Immature natural killer cell (primary cell): ENCODE results near the gene NCKAP5L. TPM values are rescaled to one million over a fixed set of nuclear protein-coding genes. Genes with fewer than 3 reads are reported as not detected.
"Not testable (repeated sequence)": the region's sequence is repeated elsewhere in the genome, so short reads cannot be mapped to it uniquely, and the experiment has no call there.

Experiments
- DNase-seq, 3 donors: peaks; one replicate each; pipeline ENCODE4 v3.0.0; 2022; ENCODE audit warnings: mixed read lengths in 1 of 3
- H3K27ac Mint-ChIP-seq, 6 donors: one replicate each; pipeline ENCODE4 v1.8.0; 2020; ENCODE audit warnings: mixed read lengths in 6 of 6, mild to moderate bottlenecking in 5 of 6, inconsistent platforms in 4 of 6, moderate library complexity in 3 of 6
- H3K27me3 Mint-ChIP-seq, 3 donors: one replicate each; pipeline ENCODE4 v1.8.0; 2020 to 2021; ENCODE audit warnings: low read depth in 3 of 3, mild to moderate bottlenecking in 3 of 3, mixed read lengths in 3 of 3, moderate library complexity in 3 of 3, inconsistent platforms in 1 of 3
- H3K36me3 Mint-ChIP-seq, 3 donors: one replicate each; pipeline ENCODE4 v1.8.0; 2020; ENCODE audit warnings: mixed read lengths in 3 of 3, inconsistent platforms in 2 of 3, mild to moderate bottlenecking in 2 of 3
- H3K4me1 Mint-ChIP-seq, 2 donors: one replicate each; pipeline ENCODE4 v1.8.0; 2020; ENCODE audit warnings: inconsistent platforms in 2 of 2, mild to moderate bottlenecking in 2 of 2, mixed read lengths in 2 of 2, moderate library complexity in 1 of 2
- H3K4me3 Mint-ChIP-seq, 5 donors: one replicate each; pipeline ENCODE4 v1.8.0; 2020; ENCODE audit warnings: mild to moderate bottlenecking in 5 of 5, mixed read lengths in 5 of 5, inconsistent platforms in 3 of 5, moderate library complexity in 3 of 5
- H3K9me3 Mint-ChIP-seq, 6 donors: one replicate each; pipeline ENCODE4 v1.8.0; 2020; ENCODE audit warnings: mild to moderate bottlenecking in 6 of 6, mixed read lengths in 6 of 6, inconsistent platforms in 4 of 6, moderate library complexity in 3 of 6
- polyA plus RNA-seq, 3 donors: library from polyadenylated mRNA; unstranded; fragments of 300-500 nt; fragmentation: Illumina TruSeq; gene quantifications; one replicate each; pipeline ENCODE4 v1.2.3, GENCODE V29; 2021

NCKAP5L gene
- polyA plus RNA-seq, 3 donors from 2014 or later, result 1.0 to 5.6 TPM; not detected in 1

DNA sequence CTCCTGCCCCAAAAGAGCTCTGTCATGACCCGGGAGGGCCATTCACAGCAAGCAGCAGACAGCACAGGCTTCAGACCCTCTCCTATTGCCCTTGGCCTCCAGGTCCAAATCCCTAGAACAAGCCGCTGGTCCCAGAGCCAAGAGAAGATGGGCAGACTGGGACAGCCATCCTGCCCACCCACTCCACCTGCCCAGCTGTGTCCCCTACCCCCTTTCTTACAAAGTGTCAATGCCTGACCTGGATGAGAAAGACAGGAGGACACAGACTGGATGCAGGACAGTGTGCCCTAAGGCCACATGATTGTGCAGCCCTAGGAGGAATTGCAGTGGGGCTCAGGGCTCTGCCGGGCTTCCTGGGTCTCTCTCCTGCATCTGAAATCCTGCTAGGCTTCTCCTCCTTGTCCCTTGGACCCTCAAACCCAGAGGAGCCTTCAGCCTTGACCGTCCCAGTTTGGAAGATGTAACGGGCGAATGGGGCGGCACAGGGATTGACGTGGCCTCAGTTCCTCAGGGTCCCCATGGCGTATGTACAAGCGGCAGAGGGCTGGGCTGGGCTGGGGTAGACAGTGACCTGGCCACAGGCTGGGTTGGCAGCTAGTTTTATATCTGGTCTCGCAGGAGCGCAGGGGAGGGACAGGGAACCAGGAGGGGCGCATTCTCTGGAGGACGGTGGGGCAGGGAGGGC is 41.7 kb upstream of the NCKAP5L start:
- H3K27me3 Mint-ChIP-seq, result peaks cover 0 to 7% (median 3%) of the 10 kb centered on the region in 3 donors
- H3K36me3 Mint-ChIP-seq, result no peaks in the 10 kb centered on the region
- H3K4me3 Mint-ChIP-seq, result no peak overlapping the region
- H3K27ac Mint-ChIP-seq, result no peak overlapping the region
- H3K9me3 Mint-ChIP-seq, result no peaks in the 10 kb centered on the region
- H3K4me1 Mint-ChIP-seq, result peaks cover 0 to 2% of the 10 kb centered on the region in 2 donors
- DNase-seq, result no peak

DNA sequence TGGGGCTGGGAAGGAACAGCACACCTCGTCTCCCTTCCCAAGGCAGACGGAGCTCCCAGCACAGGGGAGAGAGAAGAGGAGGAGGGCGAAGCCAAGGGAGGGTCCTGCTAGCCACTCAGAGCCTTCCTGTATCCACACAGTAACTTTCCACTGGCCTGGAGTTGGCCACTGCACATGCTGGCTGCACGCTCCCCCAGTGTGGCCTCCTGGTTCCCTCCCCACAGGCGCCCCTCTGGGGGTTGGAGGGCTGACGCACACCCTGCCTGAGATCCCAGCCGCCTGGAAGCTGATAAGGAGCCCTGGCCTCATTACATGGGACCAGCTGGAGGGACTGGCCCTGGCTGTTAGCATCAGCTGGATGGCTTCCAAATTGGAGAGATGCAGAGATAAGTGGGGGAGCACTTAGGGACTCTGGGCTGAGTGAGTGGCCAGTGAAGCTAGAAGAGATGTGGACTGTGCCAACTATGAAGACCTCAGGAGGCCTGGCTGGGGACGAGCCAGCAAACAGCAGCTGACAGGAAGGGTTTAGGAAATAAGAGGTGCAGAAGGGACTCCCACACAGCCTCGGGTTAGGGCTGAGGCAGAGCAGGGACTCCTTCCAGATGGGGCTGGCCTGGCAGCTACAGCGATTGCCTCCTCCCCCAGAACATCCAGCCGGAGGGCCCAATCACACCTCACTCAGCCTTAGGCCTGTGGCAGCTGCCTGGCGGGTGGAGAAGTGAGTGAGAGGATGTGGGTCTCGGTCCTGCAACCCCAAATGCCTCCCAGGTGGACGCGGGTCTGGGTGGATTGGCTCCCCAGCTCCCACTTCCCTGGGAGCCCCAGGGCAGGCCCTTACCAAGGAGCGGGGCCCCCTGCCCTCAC is 41.0 kb upstream of the NCKAP5L start:
- Mint-ChIP-seq H3K36me3 (no peaks in the 10 kb centered on the region), H3K9me3 (no peaks in the 10 kb centered on the region), H3K27ac (no peak overlapping the region), H3K27me3 (peaks cover 0 to 10% (median 3%) of the 10 kb centered on the region in 3 donors), H3K4me3 (no peak overlapping the region), H3K4me1 (peaks cover 0 to 2% of the 10 kb centered on the region in 2 donors)
- DNase-seq, result no peak

DNA sequence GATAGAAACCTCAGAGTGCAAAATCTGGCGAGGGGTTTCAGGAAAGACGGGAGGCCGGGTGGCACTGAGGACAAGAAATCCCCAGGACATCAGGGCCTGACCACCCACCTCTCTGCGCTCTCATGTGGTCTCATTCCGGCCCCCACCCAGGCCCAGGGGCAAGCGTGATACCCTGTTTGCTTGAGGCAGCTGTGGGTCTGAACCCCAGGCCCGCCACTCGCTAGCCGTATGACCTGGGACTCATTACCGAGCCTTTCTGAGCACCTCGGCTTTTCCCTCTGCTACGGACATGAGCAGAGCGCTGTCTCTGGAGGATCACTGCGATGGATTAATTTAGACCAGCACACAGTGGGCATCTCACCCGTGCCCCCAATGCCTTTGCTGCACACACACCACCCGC is 40.2 kb upstream of the NCKAP5L start:
- DNase-seq, result no peak
- no peaks in the 10 kb centered on the region for H3K9me3 Mint-ChIP-seq
- H3K4me1 Mint-ChIP-seq, result peaks cover 0 to 2% of the 10 kb centered on the region in 2 donors
- H3K36me3 Mint-ChIP-seq, result no peaks in the 10 kb centered on the region
- peaks cover 0 to 12% (median 3%) of the 10 kb centered on the region in 3 donors for H3K27me3 Mint-ChIP-seq
- H3K4me3 Mint-ChIP-seq, result no peak overlapping the region
- no peak overlapping the region for H3K27ac Mint-ChIP-seq

DNA sequence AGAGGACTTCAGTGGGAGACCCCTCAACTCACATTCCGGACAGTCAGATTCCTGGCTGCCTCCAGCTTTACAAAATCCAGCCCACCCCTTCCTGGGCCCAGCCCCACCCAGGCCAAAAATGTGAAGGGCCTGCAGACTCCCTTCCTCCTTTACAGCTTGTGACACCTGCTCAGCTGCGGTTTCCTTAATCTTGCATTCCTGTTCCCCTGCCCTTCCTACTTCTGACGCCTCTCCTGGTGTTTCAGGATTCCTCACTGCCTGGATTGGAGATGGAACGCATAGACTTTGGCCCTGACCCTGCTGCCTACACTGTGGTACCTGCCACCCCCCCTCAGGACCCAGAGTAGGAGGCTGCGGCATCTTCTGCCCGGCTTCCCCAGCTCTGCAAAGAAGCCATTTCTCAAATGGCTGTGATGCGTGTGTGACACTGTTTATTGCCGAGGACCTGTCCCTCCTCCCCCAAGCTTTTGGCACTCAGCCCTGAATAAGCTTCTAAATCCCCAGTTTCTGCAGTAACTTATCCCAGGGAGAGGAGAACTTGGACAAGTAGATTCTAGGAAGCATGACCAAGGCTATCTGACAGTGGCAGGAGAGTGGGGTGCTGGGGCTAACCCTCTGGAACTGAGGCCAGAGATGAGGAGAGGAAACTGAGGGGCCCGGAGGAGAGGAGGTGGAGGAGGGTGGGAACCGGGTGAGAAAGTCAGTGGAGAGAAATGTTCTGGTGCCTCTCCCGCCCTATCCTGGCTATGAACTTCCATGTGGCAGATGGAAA is 39.5 kb upstream of the NCKAP5L start:
- Mint-ChIP-seq H3K27ac (no peak overlapping the region), H3K4me3 (no peak overlapping the region), H3K36me3 (no peaks in the 10 kb centered on the region), H3K9me3 (no peaks in the 10 kb centered on the region), H3K27me3 (peaks cover 0 to 14% (median 3%) of the 10 kb centered on the region in 3 donors), H3K4me1 (peaks cover 0 to 2% of the 10 kb centered on the region in 2 donors)
- DNase-seq, result no peak

DNA sequence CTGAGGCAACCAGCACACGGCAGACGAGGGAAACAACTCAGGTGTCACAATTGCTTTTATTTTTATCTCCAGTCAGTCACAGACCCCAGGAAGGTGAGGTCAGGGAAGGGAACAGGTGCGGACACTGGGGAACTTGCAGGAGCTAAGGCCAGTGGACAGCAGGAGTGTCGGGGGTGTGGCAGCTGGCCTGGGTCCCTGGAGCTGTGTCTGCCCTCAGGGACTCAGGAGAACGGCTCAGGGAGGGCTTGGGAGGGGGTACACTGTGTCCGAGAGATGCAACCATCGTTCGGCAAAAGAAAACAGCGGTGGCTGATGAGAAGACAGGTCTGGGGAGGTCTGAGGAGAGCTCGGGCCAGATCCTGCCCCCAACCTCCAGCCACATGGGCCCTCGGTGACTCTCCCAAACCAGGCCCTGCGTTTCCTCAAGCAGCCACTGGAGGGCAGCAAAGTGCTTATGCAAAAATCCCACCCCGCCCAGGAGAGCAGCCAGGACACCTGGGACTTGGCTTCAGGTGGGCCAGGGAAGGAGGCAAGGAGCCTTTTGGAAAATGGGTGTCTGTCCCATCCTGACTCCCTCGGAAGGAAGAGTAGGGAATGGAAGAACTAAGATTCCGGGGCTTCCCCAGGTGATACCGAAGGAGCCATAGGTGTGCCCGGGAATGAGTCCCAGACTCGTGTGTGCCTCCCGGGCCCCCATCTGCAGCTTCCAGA is 38.8 kb upstream of the NCKAP5L start:
- DNase-seq, result peak; percentile 56 to 67 (median 67)
- Mint-ChIP-seq H3K9me3 (no peaks in the 10 kb centered on the region), H3K4me3 (no peak overlapping the region), H3K27ac (peak overlapping the region in 1 of 6 donors; percentile 17), H3K4me1 (peaks cover 0 to 2% of the 10 kb centered on the region in 2 donors), H3K36me3 (no peaks in the 10 kb centered on the region), H3K27me3 (peaks cover 0 to 14% (median 3%) of the 10 kb centered on the region in 3 donors)

DNA sequence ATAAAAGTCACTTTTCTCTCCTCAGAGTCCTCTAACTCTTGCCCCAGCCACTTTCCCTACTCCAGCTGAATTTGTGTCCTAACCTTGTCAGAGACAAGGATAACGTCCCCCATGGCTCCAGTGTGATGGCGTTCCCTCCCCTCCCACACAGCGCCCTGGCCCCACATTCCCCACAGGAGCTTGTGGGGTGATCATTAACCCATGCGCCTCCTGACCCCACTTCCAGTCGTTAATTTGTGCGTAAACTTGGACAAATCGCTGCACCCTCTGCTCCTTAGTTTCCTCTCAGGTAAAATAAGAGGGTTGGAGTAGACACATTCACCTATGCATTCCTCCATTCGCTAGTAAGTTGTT is 37.5 kb upstream of the NCKAP5L start:
- no peak overlapping the region for H3K4me3 Mint-ChIP-seq

DNA sequence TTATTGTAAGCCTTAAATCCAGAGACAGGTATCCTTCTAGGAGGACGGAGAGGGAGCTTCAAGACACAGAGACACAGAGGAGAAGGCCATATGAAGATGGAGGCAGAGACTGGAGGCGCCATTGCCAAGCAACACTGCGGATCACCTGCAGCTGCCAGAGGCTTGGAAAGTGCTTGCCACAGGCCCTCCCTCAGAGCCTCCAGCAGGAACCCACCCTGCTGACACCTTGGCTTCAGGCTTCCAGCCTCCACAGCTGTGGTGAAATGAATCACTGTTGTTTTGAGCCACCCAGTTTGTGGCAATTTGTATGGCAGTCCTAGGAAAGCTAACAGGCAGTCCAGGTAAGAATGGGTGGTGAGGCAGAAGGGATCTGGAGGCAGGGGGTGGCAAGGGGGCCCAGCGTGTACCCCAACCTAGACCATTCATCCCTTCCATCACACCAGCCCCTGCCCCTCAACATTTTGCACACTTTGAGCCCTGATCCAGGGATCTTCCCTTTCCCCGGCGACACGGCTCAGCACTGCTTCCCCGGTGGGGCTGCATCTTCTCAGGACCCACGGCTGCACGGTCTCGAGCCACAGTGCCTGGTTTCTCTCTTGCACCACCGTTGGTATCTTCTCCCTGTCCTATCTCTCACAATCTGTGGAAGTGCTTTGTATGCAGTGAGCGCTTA is 37.0 kb upstream of the NCKAP5L start:
- H3K4me3 Mint-ChIP-seq, result no peak overlapping the region
- H3K4me1 Mint-ChIP-seq, result peaks cover 0 to 2% of the 10 kb centered on the region in 2 donors
- DNase-seq, result no peak
- H3K27me3 Mint-ChIP-seq, result peaks cover 0 to 14% (median 3%) of the 10 kb centered on the region in 3 donors
- no peaks in the 10 kb centered on the region for H3K9me3 Mint-ChIP-seq
- H3K27ac Mint-ChIP-seq, result no peak overlapping the region
- no peaks in the 10 kb centered on the region for H3K36me3 Mint-ChIP-seq

More for the DNA sequence above, 37.5 kb upstream of the NCKAP5L start:
- peaks cover 0 to 2% of the 10 kb centered on the region in 2 donors for H3K4me1 Mint-ChIP-seq
- H3K27me3 Mint-ChIP-seq, result peaks cover 0 to 14% (median 3%) of the 10 kb centered on the region in 3 donors
- no peak for DNase-seq
- no peaks in the 10 kb centered on the region for H3K9me3 Mint-ChIP-seq
- H3K27ac Mint-ChIP-seq, result no peak overlapping the region
- no peaks in the 10 kb centered on the region for H3K36me3 Mint-ChIP-seq

DNA sequence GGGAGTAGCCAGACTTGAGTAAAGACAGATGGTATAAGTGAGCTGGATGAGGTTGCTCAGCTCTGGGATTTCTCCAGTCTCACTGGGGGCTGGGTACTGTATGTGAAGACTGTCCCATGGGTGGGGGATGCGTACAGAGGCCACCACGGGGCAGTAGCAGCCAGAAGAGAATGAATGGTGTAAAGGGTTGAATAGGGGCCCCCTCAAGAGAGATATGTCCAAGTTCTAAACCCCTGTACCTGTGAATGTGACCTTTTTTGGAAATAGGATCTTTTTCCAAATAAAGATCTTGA is 36.5 kb upstream of the NCKAP5L start:
- Mint-ChIP-seq H3K4me3 (no peak overlapping the region), H3K27me3 (peaks cover 0 to 14% (median 3%) of the 10 kb centered on the region in 3 donors), H3K27ac (no peak overlapping the region), H3K36me3 (no peaks in the 10 kb centered on the region), H3K4me1 (peaks cover 0 to 2% of the 10 kb centered on the region in 2 donors), H3K9me3 (no peaks in the 10 kb centered on the region)
- no peak for DNase-seq

DNA sequence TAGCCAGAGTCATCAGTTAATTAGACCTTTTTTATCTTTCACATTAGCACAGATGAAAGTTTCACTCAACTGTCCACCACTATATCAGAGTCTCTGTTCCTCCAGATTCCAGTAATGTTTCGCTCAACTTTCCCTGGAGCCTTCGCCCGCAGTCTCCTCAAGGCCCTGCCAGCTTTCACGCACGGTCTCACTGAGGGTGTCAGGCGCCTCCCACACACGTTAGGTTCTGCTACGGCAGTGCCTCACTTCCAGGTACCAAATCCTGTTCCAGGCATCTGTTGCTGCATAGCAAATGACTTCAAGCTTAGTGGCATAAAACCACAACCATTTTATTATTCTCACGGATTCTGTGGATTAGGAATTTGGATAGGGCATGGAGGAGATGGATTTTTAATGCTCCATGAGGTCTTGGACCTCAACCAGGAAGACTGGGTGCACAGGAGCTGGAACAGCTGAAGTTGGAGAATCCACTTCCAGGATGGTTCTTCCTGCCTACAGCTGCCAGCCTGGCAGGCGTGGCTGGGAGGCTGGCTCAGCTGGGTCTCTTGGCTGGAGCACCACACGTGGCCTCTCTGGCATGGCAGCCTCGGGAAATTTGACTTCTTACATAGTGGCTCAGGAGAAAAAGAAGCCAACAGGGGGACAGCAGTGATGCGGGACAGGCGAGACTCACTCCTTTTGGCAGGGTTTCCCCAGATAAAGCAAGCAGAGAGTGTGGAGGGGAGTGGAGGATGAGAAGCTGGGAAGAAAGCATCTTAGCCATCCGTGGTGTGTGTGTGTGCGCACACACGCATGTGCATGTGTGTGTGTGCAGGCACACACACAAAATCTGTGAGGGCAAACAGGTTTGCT is 36.0 kb upstream of the NCKAP5L start:
- Mint-ChIP-seq H3K27ac (no peak overlapping the region), H3K9me3 (no peaks in the 10 kb centered on the region), H3K4me3 (no peak overlapping the region), H3K4me1 (peaks cover 0 to 2% of the 10 kb centered on the region in 2 donors), H3K27me3 (peaks cover 0 to 13% (median 3%) of the 10 kb centered on the region in 3 donors), H3K36me3 (no peaks in the 10 kb centered on the region)
- DNase-seq, result no peak

DNA sequence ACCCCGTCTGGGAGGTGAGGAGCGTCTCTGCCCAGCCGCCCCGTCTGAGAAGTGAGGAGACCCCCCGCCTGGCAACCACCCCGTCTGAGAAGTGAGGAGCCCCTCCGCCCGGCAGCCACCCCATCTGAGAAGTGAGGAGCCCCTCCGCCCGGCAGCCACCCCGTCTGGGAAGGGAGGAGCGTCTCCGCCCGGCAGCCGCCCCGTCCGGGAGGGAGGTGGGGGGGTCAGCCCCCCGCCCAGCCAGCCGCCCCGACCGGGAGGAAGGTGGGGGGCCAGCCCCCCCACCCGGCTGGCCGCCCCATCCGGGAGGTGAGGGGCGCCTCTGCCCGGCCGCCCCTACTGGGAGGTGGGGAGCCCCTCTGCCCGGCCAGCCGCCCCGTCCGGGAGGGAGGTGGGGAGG is 32.7 kb upstream of the NCKAP5L start:
- not testable (repeated sequence) for H3K27ac Mint-ChIP-seq, DNase-seq, H3K36me3 Mint-ChIP-seq, H3K4me1 Mint-ChIP-seq, H3K9me3 Mint-ChIP-seq, H3K4me3 Mint-ChIP-seq
- H3K27me3 Mint-ChIP-seq, result peaks cover 0 to 17% (median 0%) of the 10 kb centered on the region in 3 donors

DNA sequence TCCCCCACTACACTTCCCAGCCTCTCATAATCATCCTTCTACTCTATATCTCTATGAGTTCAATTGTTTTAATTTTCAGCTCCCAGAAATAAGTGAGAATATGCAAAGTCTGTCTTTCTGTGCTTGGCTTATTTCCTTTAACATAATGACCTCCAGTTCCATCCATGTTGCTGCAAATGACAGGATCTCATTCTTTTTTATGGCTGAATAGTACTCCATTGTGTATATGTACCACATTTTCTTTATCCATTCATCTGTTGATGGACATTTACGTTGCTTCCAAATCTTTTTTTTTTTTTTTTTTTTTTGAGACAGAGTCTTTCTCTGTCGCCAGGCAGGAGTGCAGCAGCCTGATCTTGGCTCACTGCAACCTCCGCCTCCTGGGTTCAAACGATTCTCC is 27.7 kb upstream of the NCKAP5L start:
- H3K27me3 Mint-ChIP-seq, H3K36me3 Mint-ChIP-seq, H3K4me3 Mint-ChIP-seq, DNase-seq, H3K27ac Mint-ChIP-seq, H3K9me3 Mint-ChIP-seq, H3K4me1 Mint-ChIP-seq: not testable (repeated sequence)

DNA sequence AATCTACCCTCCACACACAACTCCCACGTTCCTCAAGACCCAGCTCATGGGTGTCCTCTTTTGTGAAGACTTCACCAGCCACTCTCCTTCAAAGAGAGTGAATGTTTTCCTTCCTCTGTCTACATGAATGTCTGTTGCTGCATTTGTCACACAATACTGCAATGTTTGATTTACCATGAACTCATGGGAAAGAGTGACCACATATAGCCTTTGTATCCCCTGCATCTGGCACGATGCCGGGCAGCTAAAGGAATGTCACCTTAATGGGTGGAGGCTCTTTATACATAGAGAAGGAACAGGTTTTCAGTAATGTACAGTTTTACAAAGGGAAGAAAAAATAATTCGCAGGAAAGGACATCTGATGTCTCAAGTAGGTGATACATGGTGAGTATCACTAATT is 26.8 kb upstream of the NCKAP5L start:
- Mint-ChIP-seq H3K27me3 (peaks cover 4 to 11% (median 7%) of the 10 kb centered on the region in 3 donors), H3K9me3 (peaks cover 0 to 2% (median 0%) of the 10 kb centered on the region in 6 donors), H3K27ac (no peak overlapping the region), H3K36me3 (no peaks in the 10 kb centered on the region), H3K4me3 (no peak overlapping the region), H3K4me1 (no peaks in the 10 kb centered on the region)
- no peak for DNase-seq
